CD4-positive, alpha-beta T cell treated with Interleukin-6 at 100 ng/mL for 8 hours (primary cell): Measurements from ENCODE around the gene STARD3.
A peak's percentile ranks its signal among the peaks of the same experiment; 100 is the strongest.

ENCODE experiments used
- DNase-seq: peaks from one replicate; pipeline ENCODE4 v3.0.0-alpha.2; 2020; ENCODE audit warnings: mixed read lengths, low spot score

STARD3 gene

DNA sequence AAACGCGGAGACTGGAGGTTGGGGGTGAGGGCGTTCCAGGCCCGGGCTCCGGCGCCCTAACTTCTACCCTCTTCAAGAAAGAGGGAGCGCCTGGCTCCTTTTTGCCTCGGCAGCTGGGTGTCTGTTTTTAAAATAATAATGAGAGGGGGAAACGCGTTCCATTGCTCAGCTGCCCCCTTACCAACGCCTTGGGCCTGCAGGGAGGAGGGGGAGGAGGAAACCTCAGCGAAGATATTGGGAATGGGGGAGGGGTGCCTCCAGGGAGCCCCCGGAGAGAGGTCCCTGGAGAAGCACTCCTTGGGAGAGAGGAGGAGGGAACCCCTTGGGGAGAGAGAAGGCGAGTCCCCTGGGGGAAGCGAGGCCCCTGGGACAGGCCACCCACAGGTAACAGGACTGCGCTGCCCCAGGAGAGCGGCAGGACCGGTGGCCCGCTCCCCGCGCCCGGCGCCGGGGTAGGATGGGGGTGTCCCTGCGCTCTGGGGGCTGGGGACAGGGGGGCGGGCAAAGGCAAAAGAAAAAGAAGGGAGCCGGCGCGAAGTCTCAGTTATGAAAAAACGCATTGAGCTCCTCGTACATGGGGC lies 31.9 kb upstream of the STARD3 start:
- DNase-seq: no peak

GRCh38 chr17:39605492-39606433 lies 31.2 kb upstream of the STARD3 start:
- no peak for DNase-seq

DNA sequence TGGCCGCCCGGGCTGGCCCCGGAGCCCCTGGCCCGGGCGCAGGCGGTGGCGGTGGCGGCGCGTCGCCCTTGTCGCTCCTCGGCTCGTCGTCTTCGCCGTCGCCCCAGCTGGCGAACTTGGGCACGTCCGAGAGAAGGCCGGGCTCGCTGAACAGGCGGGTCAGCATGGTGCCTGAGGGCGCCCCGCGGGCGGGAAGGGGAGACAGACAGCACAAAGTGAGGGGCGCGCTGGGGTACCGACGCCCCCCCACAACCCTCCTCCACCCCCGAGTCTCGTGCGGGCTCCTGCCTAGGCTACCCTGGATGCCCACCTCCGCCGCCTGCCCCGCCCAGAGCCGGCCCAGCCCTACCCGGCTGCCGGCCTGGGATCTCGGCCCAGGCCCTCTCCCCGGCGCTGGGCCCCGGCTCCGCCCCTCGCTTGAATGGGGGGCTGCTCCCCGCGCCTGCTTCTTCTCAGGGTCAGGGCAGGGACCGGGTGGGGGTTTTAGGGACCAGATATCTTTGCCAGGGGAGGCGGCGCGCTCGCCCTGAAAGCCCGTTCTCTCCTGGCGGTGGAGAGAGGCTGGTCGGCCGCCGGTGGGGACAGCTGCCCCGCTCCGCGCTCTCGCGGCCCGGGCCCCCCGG lies 30.4 kb upstream of the STARD3 start:
- DNase-seq: no peak

DNA sequence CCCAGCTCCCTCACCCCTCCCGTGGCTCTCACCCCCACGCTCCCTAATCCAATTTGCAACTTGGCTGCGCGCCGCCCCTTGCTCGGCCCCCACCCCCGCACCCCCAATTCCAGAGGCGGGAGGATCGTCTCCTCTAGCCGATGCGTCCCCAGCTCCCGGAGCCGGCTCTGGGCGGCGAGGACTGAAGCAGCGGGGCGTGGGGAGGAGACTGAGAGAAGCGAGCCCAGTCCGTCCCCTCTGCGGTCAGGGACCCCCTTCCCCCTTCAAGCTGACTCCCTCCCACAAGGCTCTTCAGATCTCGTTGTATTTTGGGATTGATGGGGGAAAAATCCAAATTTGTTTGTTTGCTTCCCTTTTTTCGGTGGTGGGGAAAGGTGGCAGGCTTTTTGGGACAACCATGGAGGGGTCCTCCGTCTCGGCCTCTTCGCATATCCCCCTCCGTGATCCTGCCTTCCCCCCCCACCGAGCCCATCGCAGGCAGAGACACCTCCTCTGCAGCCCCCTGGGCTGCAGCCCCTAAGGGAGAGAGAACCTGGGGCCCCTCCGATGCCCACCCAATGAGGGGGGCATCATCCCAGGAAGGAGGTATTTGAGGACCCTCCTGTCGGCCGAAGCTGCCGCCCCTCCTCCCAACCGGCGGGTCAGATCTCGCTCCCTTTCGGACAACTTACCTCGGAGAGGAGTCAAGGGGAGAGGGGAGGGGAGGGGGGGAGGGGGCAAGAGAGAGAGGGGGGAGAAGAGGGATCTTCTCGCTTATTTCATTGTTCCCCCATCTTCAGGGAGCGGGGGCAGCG lies 29.7 kb upstream of the STARD3 start:
- no peak for DNase-seq

DNA sequence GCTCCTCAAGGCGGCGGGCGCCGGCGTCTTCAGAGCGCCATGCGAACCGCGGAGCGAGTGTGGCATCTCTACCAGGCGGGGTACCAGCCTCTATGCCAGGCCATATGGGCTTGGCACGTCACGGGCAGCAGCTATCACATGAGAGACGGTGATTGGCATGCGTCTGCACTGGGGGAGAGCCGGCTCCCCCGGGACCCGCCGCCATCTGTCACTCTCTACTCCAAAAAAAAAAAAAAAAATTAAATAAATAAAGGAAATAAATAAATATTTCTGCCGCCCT lies 29.2 kb upstream of the STARD3 start, which contains the start of gene NEUROD2:
Gene NEUROD2 (minus strand): TSS at position 70 of the 280 bp plus-strand sequence. CDS start 1,321 bp downstream, outside the sequence.
- no peak for DNase-seq

DNA sequence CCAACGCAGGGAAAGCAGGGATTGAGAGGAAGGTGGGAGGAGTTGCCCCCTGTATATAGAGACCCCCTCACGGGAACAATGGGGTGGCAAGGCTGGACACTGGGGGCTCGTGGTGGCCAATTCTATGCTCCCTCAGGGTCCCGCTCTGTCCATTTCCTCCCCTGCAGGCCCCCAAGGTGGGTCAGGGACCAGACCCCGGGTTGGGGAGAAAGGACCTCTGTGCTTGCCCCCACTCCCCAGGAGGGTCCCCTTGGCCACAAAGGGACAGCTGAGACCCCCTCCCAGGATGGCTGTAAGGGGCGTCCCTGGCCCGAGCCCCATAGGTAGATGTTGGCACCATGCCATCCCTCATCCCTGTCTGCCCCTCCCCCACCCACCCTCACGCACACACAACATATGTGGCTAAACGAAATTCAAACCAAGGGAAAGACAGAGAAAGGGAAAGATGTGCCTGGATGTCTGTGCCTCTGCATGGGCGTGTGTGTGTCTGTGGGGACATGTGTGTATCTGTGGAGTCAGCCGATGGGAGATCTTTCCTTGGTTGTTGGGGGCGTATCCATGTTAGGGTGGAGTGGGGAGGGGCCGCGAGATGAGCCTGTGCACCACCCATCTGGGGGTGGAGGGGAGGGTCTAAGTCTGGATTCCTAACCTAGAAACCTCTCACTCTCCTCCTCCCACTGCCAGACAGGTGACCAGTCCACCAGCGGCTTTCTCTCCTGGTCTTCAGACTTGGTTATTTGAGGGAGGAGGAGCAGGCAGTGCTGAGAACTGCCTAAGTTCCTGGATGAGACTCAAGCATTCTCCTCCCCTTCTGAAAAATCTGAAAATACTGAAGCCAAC lies 28.6 kb upstream of the STARD3 start:
- no peak for DNase-seq

GRCh38 chr17:39609416-39610025 lies 27.4 kb upstream of the STARD3 start:
- no peak for DNase-seq

DNA sequence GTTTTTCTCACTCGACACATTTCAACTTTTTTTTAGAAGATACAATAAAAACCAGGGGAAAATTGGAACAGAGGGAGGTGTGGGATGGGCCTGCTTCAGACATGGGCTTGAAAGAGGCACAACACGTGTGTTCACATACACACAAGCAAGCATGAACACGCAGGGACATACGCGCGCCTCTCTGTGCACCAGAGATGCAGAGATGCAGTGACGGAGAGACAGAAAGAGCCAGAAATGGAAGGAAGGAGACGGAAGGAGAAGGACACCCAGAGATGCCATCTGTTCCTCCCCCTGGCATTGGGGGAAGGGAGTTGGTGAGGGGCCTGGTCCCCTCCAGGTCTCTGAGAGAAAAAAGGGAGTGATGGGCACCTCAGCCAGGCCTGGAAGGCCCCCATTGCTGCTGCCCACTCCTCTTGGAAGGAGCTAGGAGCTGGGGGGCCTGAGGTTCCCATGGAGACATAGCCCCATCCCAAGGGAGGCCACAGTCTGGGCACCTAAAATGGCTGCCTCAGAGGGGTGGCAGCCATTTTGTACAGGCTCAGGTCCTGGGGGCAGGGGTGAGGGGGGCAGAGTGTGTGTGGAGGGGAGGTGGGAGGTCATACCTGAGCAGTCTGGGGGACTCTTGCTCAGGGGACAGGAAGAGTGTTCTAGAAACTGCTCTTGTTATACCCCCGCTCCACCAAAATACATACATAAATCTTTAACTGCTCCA lies 25.4 kb upstream of the STARD3 start:
- DNase-seq: no peak

DNA sequence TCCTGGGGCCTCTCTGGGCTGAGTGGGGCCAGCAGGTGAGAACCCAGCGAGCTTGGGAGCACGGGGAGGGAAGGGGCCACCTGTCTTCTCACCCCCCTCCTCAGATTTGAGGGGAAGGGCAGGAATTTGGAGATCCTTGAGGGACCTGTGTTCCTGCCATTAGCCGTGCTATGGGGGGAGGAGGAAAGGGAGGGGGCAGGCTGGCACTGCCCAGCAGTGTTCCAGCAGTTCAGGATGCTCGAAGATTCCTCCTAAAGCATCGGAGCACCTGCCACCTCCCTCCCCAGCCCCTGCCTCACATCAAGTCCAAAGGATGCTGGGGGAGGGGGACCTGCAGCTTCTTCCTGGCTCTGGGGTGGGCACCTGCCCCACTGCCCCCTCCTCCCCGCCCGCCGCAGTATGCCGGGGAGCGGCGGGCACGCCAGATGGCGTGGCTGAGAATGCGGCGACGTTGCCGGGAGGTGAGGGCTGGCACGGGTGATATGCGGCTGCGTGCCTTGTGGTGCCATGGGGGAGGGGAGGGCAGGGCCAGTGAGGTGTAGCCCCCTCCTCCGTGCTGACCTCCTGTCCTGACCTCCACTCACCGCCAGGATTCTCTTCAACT lies 24.6 kb upstream of the STARD3 start:
- DNase-seq: no peak

DNA sequence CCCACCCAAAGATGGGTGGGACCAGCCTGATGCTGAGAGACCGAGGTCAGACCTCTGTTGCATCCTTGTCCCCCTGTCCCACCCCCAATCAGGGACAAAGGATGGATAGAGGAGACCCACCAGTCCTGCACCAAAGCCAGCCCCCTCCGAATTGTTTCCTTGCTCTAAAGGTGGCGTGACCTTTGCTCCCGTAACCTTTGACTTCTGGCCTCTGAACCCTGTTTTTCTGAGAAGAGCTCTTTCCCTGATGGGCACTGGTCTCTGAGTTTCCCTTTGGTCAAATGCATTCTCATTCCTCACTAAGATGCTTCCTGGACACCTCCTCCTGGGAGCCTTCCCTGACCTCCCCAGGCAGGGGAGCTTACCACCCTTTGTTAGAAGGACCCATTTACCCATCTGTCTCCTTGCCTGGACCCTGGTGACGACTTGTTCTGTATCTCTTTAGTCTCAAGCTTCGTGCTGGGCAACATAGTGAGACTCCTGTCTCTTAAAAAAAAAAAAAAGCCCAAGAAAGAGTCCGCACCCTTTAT lies 23.9 kb upstream of the STARD3 start:
- DNase-seq: no peak

- DNase-seq: no peak
Observed at GRCh38 chr17:39614545-39615157, 22.3 kb upstream of the STARD3 start.

- DNase-seq: no peak
Observed at GRCh38 chr17:39615434-39615833, 21.5 kb upstream of the STARD3 start.

DNA sequence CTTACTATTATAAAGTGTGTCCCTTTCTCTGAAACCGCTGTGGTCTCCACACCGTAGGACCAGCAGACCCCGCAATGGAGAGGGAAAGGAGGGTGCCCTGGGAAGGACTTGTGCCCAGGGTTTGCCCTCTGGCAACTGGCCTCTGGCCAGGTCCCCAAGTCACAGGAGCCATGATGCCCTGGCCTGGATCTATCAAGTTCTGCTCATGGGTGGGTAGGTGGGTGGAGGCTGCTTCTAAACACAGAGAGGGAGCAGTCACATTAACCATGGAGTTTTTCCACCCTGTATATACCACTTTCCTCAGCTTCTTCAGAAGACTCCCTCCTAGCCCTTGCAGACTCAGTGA lies 19.9 kb upstream of the STARD3 start:
- DNase-seq: no peak

DNA sequence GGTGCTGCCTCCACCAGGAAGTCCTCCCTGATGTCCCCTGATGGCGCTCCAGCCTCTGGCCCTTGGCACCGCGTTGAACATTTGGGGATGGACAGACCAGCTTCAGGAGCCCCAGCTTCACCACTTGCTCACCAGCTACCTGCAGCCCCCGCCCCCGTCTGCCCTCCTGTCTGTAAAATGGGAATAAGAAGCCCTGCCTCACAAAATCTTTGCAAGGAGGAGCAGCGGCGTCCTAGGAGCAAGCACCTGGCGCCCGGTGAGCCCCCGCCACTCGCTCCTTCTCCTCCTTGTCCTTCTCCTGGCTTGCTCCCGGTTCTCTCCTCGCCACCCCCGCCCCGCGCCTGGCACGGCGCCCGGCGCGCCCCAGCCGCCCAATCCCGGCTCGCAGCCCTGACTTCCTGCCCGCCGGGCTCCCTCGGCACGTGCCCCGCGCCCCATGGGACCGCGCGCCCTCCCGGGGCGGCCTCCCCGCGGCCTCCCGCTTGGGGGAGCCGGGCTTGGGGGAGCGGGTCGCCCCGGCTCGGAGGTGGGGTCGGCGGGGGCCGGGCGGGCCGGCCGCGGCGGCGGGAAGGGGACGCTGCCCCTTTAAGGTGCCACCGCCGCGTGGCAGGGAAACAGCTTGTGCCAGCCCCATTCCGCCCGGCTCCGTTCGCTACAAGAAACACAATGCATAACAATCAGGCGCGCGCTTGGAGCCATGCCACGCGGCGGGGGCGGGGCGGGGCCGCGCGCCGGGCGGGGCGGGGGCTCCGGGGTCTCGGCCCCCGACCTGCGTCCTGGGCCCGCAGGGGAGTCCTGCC lies 19.3 kb upstream of the STARD3 start:
- DNase-seq: peak; percentile 45

DNA sequence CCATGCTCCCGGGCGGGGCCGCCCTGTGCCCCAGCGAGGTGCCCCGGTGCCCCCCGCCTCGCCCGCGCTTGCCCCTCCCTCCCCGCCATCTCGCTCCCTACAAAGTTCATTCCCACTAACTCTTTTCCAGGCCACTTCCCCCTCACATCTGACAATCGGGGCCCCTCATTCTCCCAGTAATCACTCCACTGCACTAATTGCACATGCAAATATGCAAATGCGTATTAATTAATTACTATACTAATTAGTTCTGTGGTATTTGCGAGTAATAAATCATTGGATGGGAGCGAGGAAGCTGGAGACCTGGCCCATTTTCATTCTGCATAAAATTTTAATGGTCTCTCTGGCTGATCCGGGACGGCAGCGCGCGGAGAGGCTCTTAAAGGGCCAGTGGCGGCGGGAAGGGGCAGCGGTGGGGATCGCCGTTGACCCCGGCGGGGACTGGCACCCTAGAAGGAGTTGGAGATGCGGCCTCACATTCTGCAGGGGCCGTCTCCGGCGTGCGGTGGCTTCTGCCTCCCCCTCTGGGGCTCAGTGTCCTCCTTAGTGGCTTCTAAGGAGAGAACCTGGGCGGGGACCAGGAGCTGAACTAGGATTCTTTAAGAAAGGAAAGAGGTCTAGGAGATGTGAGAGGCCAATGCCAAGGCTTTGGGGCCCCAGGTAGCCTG lies 18.6 kb upstream of the STARD3 start:
- DNase-seq: no peak

DNA sequence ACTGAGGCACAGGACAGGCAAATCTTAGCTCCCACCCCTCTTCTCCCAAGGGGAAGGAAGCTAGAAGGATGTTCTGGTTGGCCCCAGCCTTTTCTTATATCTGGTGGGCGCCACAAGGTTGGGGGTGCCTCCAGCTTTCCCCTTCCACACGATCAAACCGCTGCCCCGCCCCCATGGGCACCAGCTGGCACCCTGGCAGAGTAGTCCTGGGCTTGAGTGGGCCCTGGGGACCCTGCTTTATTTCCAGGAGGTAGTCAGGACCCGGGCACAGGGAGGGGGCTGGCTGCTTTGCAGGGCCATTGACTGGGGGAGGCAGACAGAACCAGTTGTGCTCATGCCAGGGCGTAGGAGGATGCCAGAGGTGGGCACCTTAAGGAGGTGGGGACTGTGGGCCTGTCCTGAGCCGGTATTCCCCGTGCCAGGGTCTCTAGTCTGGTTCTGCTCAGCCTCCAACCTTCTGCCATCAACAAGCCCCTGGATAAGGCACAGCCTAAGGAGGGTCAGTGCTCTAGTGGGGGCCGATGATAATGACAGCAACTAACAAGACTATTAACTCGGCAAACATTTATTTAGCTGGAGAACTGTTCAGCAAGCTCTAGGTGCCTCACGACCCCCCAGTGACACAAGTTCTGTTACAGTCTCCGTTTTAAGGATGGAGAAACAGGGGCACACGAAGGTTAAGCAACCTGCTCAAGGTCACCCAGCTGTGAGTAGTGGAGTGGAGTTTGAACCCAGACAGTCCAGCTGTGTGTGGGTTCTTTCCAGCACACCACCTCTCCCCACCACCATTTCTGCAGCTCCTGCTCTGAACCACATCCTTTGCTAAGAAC lies 17.8 kb upstream of the STARD3 start:
- no peak for DNase-seq

GRCh38 chr17:39619786-39620101 lies 17.2 kb upstream of the STARD3 start:
- no peak for DNase-seq
